Measurements from ENCODE around the gene PREP. TPM values are rescaled to one million over a fixed set of nuclear protein-coding genes. Genes with fewer than 3 reads are reported as not detected.
A peak's percentile ranks its signal among the peaks of the same experiment; 100 is the strongest.

Gene PREP
- polyA plus RNA-seq, 2 of the 4 experiments (the other 2 are of a cell fraction), result 18.9 to 29.7 TPM

DNA sequence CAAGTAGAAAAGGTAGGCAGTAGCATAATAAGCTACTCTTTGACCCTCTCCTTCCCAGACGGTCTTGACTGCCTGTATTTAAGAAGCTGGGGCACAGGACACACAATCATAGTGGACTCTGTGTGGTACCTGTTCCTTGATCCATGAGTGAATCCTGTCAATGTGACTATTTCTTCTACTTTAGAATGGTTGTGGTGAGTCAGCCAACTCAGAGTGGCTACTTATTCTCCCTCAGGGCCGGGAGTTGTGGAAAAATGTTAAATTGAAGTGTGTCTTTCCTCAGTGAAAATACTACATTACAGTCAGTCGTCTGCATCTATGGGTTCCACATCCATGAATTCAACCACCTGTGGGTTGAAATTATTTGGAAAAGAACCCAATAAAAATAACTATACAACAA is 30.8 kb upstream of the PREP start:
- TF ChIP-seq HDAC2 (IDR thresholded peaks at IDR 0.05) (no peak), HOXB13 (CRISPR knock-in tag; IDR thresholded peaks at IDR 0.05; ENCODE audit: low read depth) (no peak), POLR2A (IDR thresholded peaks at IDR 0.05; ENCODE audit: low read length) (no peak), ZNF302 (CRISPR knock-in tag; IDR thresholded peaks at IDR 0.05) (no peak), RFX5 (IDR thresholded peaks at IDR 0.05) (no peak), ZSCAN20 (CRISPR knock-in tag; IDR thresholded peaks at IDR 0.05) (no peak), PBX3 (IDR thresholded peaks at IDR 0.05) (no peak), ESRRA (IDR thresholded peaks at IDR 0.05; ENCODE audit: borderline replicate concordance, low read length) (no peak), HOXA7 (CRISPR knock-in tag; IDR thresholded peaks at IDR 0.05) (no peak), BHLHE40 (IDR thresholded peaks at IDR 0.05; ENCODE audit: low read depth, low read length) (no peak), RARB (CRISPR knock-in tag; IDR thresholded peaks at IDR 0.05) (no peak), NPAS2 (CRISPR knock-in tag; IDR thresholded peaks at IDR 0.05; ENCODE audit: borderline replicate concordance) (no peak), CHD4 (IDR thresholded peaks at IDR 0.05; ENCODE audit: borderline replicate concordance) (no peak), JUN (IDR thresholded peaks at IDR 0.05) (no peak), HMGXB4 (CRISPR knock-in tag; IDR thresholded peaks at IDR 0.05; ENCODE audit: borderline replicate concordance) (no peak), RCOR1 (IDR thresholded peaks at IDR 0.05; ENCODE audit: low read depth, low read length) (no peak)
- TF ChIP-seq, protein P1, sequence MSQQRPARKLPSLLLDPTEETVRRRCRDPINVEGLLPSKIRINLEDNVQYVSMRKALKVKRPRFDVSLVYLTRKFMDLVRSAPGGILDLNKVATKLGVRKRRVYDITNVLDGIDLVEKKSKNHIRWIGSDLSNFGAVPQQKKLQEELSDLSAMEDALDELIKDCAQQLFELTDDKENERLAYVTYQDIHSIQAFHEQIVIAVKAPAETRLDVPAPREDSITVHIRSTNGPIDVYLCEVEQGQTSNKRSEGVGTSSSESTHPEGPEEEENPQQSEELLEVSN (IDR thresholded peaks at IDR 0.05; ENCODE audit: borderline replicate concordance, low read depth), result no peak
- TF ChIP-seq, protein P2, sequence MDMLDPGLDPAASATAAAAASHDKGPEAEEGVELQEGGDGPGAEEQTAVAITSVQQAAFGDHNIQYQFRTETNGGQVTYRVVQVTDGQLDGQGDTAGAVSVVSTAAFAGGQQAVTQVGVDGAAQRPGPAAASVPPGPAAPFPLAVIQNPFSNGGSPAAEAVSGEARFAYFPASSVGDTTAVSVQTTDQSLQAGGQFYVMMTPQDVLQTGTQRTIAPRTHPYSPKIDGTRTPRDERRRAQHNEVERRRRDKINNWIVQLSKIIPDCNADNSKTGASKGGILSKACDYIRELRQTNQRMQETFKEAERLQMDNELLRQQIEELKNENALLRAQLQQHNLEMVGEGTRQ (IDR thresholded peaks at IDR 0.05), result no peak
- Histone ChIP-seq H3K4me3 (no peak overlapping the region), H3K9me3 (no peaks in the 10 kb centered on the region), H3K27ac (peak overlapping the region; percentile 60 to 75; a peak in 4 of 6 replicates), H3K4me1 (peaks cover 39% of the 10 kb centered on the region), H3K4me2 (no peak overlapping the region)
- CTCF ChIA-PET, result interaction anchor here (1.1 to 5.0 kb wide), 3 partner anchors 51 to 790 kb away, joined by 3 to 42 read pairs (median 12); no protein-coding TSS in a partner anchor
- DNase-seq (ENCODE audit: low read depth in 1 of 2, low spot score in 1 of 2) (no peak), ATAC-seq (no peak), FAIRE-seq (no peak)
- 78% methylated on average over 3 of the region's 3 CpGs for WGBS (ENCODE audit: missing lambda C conversion rate)
- POLR2A ChIA-PET, result no interaction called here

DNA sequence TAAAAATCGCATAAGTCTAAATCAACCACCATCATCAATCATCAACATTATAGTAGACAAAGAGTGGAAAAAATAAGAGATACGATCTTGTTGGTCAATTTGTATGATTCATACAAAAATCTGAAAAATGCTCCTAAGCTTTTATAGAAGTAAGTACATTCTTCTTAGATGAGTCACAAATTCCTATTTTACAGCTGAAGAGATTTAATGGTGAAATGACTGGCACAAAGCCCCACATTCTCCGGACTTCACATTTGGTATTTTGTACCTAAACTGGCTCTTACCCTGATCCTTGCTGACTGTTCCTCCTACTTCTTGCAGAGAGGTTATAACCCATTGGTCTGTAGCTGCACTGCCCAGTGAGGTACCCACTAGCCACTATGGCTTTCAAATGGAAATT is 29.9 kb upstream of the PREP start:
- ChIA-PET POLR2A (interaction anchor here (0.7 kb wide), 1 partner anchor 653 kb away, joined by 3 read pairs; the partner anchor contains the start of gene PRDM1), CTCF (interaction anchor here (1.1 to 5.0 kb wide), 6 partner anchors 10 to 868 kb away, joined by 3 to 42 read pairs (median 10); no protein-coding TSS in a partner anchor)
- Histone ChIP-seq H3K9me3 (no peaks in the 10 kb centered on the region; the same call in 2 of the 3 replicates), H3K27ac (peak overlapping the region; percentile 60 to 75), H3K4me3 (no peak overlapping the region), H3K4me1 (peaks cover 39% of the 10 kb centered on the region), H3K4me2 (peak overlapping the region; percentile 34; the same call in 2 of the 3 replicates)
- FAIRE-seq (no peak), ATAC-seq (peak in 1 of 2 experiments; percentile 61; a peak in 3 of 6 replicates), DNase-seq (ENCODE audit: low read depth in 1 of 2, low spot score in 1 of 2) (peak; percentile 25 to 54)
- peak; percentile 92; the same call in 1 of the 2 replicates for TF ChIP-seq GATA3 (IDR thresholded peaks at IDR 0.05; ENCODE audit: borderline replicate concordance)
- TF ChIP-seq MYC (IDR thresholded peaks at IDR 0.05; ENCODE audit: borderline replicate concordance, low read length), result no peak
- TF ChIP-seq FOSL2 (IDR thresholded peaks at IDR 0.05), result peak; percentile 74; the same call in 1 of the 2 replicates
- peak; percentile 93 for TF ChIP-seq FOSL2 (CRISPR knock-in tag; IDR thresholded peaks at IDR 0.05)
- peak in 1 of 2 experiments; percentile 34; a peak in 1 of 5 replicates for TF ChIP-seq EP300 (IDR thresholded peaks at IDR 0.05)
- no peak for TF ChIP-seq MAZ (IDR thresholded peaks at IDR 0.05; ENCODE audit: borderline replicate concordance, low read depth, low read length)
- TF ChIP-seq JUNB (IDR thresholded peaks at IDR 0.05), result peak; percentile 80
- TF ChIP-seq CEBPB (IDR thresholded peaks at IDR 0.05), result peak in 1 of 2 experiments; percentile 71; a peak in 2 of 4 replicates
- TF ChIP-seq BCL3 (IDR thresholded peaks at IDR 0.05), result no peak
- TF ChIP-seq RAD21 (conservative IDR thresholded peaks at IDR 0.05 in 1 of 2, IDR thresholded peaks at IDR 0.05 in 1 of 2), result peak in 1 of 2 experiments; percentile 20; a peak in 2 of 5 replicates
- WGBS (ENCODE audit: missing lambda C conversion rate), result 3% methylated on average over 3 of the region's 3 CpGs

Measured in A549 (cell line).